Hepatocyte (in vitro differentiated cells): ENCODE results near the gene ENOX1.
"Not testable (repeated sequence)": the region's sequence is repeated elsewhere in the genome, so short reads cannot be mapped to it uniquely, and the experiment has no call there.

Experiments used
- CTCF ChIP-seq: fragments of 200-600 bp; sonication (generic); IDR thresholded peaks from 2 replicates; pipeline ENCODE4 v1.5.1; 2016; ENCODE audit warnings: antibody characterized with exemption, mild to moderate bottlenecking; ENCODE audit not compliant: poor library complexity
- EZH2phosphoT487 ChIP-seq: fragments of 200-600 bp; sonication (generic); IDR thresholded peaks from one replicate; pipeline ENCODE4 v1.6.1; 2018; ENCODE audit warnings: antibody characterized with exemption, mild to moderate bottlenecking, low read depth, moderate library complexity; ENCODE audit not compliant: unreplicated experiment, severe bottlenecking

GRCh38 chr13:43351612-43352011, 435.2 kb downstream of the ENOX1 start:
- TF ChIP-seq CTCF, EZH2phosphoT487: not testable (repeated sequence)
